ENCODE measurements around the gene FCHSD1.

FCHSD1 gene

DNA sequence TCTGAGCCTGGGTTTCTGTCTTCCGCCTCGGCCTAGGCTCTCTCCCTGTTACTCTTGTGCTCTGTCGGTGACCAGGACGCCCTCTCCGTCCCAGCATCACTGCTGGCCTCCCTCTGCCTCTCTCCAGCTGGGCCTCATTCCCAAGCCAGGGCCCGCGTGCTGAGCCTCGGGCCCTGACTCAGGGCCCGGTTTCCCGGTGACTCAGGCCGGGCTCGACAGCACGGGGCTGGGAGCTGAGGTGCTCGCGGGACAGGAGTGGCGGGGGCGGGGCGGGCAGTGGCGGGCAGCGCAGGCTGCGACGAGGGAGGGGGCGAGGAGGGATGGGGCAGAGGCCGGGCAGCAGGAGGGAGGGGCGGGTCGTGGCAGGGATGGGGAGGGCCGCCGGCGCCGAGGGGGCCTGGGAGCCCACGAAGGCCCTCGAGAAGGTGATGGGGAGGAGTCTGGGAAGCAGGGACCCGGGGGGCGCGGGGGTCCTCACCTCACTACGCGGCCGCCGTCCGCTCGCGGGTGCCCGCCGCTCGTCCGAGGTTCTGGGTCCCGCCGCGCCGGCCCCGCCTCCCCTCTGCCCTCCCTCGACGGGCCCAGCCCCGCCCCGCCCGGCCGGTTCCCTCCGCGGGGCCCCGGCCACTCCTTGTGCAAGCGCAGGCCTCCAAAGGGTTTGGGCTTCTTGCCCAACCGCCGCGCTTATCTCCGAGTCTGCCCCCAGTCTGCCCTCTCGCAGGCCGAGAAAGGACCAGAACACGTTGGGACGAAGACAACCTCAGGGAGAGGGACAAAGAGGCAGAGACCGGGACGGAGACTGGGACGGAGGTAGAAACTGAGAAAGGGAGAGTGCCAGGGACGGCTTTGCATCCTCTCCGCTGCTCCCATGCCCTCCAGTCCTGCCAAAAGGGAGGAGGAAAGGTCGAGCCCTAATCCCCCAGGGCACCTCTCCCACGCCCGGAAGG is 30.8 kb upstream of the FCHSD1 start, which contains the start of gene ARAP3:
ARAP3 (minus strand) TSS at position 536 of the 947 bp plus-strand sequence. CDS start 1,744 bp downstream, outside the sequence.
- no peak for TF ChIP-seq CTCF (IDR thresholded peaks at IDR 0.05; ENCODE audit: low read depth, low read length, missing control alignments)
- H3K4me3 ChIP-seq (ENCODE audit: low read depth, low read length) = peak within 1 kb of the TSS; percentile 32
- DNase-seq (ENCODE audit: low read depth) = no peak
- in situ Hi-C loops (cut with HindIII; ENCODE audit: low sequenced_read_pairs) = loop anchor here (5.0 kb wide), 1 partner anchor 50 kb away; no protein-coding TSS in a partner anchor

GRCh38 chr5:141681295-141681694 is 30.1 kb upstream of the FCHSD1 start:
- H3K4me3 ChIP-seq (ENCODE audit: low read depth, low read length) = peak overlapping the region; percentile 32
- no peak for TF ChIP-seq CTCF (IDR thresholded peaks at IDR 0.05; ENCODE audit: low read depth, low read length, missing control alignments)
- DNase-seq (ENCODE audit: low read depth) = no peak
- in situ Hi-C loops (cut with HindIII; ENCODE audit: low sequenced_read_pairs) = loop anchor here (5.0 kb wide), 1 partner anchor 51 kb away; no protein-coding TSS in a partner anchor

DNA sequence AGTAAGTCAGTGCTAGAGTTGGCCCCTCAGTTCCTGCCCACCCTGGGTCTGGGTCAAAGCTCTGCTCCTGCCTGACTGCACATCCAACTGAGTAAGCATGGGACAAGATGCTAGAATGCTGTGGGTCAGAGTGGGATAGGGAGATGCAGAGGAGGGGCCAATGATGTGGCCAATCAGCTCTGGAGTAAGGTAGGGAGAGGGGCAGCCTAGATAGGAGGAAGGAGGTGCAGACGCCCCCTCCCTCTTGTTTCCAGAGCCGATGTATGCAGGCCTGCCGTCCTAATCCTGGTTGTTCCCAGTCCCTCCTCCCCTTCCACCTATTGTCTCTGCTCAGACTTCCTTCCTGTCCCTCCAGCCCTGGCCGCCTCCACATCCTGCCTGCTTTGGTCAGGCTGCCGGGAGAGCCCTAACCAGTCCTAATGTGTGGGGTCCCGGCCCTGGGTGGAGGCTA is 29.6 kb upstream of the FCHSD1 start:
- no peak for DNase-seq (ENCODE audit: low read depth)
- TF ChIP-seq CTCF (IDR thresholded peaks at IDR 0.05; ENCODE audit: low read depth, low read length, missing control alignments) = no peak
- in situ Hi-C loops (cut with HindIII; ENCODE audit: low sequenced_read_pairs) = loop anchor here (5.0 kb wide), 1 partner anchor 52 kb away; no protein-coding TSS in a partner anchor

GRCh38 chr5:141680178-141680577 is 29.0 kb upstream of the FCHSD1 start:
- no peak for DNase-seq (ENCODE audit: low read depth)
- H3K4me3 ChIP-seq (ENCODE audit: low read depth, low read length) = no peak overlapping the region
- TF ChIP-seq CTCF (IDR thresholded peaks at IDR 0.05; ENCODE audit: low read depth, low read length, missing control alignments) = no peak
- in situ Hi-C loops (cut with HindIII; ENCODE audit: low sequenced_read_pairs) = loop anchor here (5.0 kb wide), 1 partner anchor 52 kb away; no protein-coding TSS in a partner anchor

More for the DNA sequence above, 29.6 kb upstream of the FCHSD1 start:
- peak overlapping the region; percentile 32 for H3K4me3 ChIP-seq (ENCODE audit: low read depth, low read length)

DNA sequence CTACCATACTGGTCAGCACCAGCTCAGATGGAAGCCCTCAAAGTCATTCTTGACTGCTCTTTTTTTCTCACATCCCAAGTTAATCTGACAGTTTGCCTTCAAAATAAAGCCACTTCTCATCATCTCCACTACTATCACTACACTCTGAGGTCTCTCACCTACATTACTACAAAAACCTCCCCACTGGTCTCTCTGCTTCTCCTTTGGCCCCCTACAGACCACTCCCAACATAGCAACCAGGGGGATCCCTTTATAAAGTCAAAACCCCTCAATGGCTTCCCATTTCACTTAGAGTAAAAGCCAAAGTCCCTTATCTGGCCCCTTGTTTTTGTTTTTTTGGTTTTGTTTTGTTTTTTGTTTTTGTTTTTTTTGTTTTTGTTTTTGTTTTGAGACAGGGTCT is 26.2 kb upstream of the FCHSD1 start:
- peak; percentile 45 for TF ChIP-seq CTCF (IDR thresholded peaks at IDR 0.05; ENCODE audit: low read depth, low read length, missing control alignments)
- no peak overlapping the region for H3K4me3 ChIP-seq (ENCODE audit: low read depth, low read length)
- DNase-seq (ENCODE audit: low read depth) = no peak
- in situ Hi-C loops (cut with HindIII; ENCODE audit: low sequenced_read_pairs) = no loop called here

DNA sequence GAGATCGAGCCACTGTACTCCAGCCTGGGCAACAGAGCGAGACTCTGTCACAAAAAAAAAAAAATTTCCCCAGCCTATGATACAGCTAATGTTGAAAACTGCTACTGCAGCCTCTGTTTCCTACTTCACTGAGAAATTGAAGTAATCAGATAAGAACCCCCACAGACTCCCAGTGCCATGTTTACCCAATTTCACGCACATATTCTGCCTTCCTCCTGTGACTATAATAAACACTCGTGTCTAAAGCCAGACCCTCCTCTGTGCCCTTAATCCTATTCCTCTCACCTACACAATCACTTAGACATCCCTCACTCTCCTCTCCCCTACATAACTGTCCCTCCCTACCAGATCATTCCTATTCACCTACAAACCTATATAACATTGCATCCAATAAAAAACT is 24.5 kb upstream of the FCHSD1 start:
- no peak for TF ChIP-seq CTCF (IDR thresholded peaks at IDR 0.05; ENCODE audit: low read depth, low read length, missing control alignments)
- in situ Hi-C loops (cut with HindIII; ENCODE audit: low sequenced_read_pairs) = no loop called here
- H3K4me3 ChIP-seq (ENCODE audit: low read depth, low read length) = no peak overlapping the region
- DNase-seq (ENCODE audit: low read depth) = no peak
